GM18951 (cell line): ENCODE measurements around the gene ITPR1.

Experiments used
- POLR2A ChIP-seq: IDR thresholded peaks from 4 replicates; pipeline ENCODE4 v1.6.1; 2011; ENCODE audit warnings: mild to moderate bottlenecking; ENCODE audit not compliant: insufficient read length, insufficient read depth; ENCODE audit errors: extremely low read depth
- in situ Hi-C: fragments of 300-500 bp; cut with MboI; formaldehyde crosslinking; loops from one replicate; pipeline ENCODE4 v1.12.0; 2022; ENCODE audit warnings: low sequenced_read_pairs, mixed read lengths, inconsistent platforms; ENCODE audit not compliant: unreplicated experiment

The ITPR1 gene

DNA sequence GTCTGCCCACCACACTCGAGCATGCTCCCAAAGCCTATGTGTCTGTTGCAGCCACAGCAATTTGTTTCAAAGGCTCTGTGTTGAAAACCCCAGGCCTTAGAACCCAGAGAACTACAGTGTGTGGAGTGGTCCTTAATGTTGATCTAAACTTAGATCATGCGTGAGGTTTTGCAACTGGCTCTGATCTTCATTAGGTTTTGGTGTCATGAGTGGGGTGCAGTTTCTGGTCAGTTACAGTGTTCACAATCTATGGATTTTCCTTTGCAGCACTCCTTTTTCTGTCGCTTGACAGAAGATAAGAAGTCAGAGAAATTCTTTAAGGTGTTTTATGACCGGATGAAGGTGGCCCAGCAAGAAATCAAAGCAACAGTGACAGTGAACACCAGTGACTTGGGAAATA is 273.1 kb downstream of the ITPR1 start:
- in situ Hi-C loops: no loop called here
- no peak for TF ChIP-seq POLR2A

DNA sequence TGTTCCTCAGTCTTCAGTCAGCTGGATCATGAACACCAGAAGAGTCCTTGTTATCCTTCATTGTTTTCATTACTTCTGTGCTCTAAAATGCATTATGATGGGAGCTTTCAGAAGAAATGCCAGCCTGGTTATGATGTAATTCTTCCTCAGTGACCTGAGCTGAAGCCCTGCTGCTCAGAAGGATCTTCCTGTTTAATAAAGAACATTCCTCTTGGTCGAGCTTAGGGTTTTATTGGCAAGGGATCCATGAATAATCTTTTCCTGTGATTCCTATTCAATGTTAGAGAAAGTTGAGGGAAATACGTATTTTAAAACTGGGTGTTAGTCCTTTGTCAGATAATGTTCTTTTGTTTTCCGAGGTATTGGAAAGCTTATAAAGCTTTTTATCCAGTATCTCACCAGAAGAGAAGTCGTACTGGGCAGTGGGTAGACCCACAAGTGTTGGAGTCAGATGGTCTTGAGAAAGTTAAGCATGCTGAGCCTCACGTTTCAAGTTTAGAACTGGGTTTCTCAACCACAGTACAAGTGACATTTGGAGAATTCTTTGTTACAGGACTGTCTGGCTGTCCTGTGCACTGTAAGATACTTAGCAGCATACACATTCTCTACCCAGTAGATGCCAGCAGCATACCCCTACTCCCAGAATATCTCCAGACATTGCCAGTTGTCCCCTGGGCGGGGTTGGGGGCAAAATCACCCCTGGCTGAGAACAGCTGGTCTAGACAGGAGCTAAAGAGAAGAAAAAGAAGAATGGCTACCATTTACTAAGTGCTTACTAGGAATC is 273.8 kb downstream of the ITPR1 start:
- in situ Hi-C loops: no loop called here
- TF ChIP-seq POLR2A: no peak

DNA sequence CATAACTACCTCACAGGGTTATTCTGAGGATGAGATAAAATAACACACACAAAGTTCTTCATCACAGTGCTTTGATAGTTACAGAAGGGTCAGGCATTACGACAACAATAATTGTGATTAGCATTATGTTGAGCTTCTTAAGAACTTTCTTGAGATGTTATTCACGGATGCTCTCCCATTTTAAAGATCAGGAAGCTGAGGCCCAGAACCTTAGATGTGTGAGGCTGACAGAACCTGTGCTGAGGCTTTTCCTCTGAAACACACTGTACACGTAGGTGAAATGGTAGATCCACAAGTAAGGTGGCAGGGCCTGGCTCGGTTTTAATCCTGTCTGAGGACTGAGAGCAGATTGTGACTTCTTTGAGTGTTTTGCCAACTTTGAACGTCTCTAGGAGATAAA is 274.9 kb downstream of the ITPR1 start:
- in situ Hi-C loops: no loop called here
- no peak for TF ChIP-seq POLR2A

DNA sequence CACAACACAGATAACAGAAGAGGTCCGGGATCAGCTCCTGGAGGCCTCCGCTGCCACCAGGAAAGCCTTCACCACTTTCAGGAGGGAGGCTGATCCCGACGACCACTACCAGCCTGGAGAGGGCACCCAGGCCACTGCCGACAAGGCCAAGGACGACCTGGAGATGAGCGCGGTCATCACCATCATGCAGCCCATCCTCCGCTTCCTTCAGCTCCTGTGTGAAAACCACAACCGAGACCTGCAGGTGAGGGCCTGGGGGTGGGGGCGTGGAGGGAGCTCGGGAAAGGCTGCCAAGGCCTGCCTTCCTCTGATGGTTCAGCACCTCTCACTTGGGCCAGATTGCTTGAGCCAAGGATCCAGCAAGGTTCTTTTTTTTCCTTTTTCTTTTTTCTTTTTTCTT is 275.4 kb downstream of the ITPR1 start:
- no peak for TF ChIP-seq POLR2A
- in situ Hi-C loops: no loop called here

DNA sequence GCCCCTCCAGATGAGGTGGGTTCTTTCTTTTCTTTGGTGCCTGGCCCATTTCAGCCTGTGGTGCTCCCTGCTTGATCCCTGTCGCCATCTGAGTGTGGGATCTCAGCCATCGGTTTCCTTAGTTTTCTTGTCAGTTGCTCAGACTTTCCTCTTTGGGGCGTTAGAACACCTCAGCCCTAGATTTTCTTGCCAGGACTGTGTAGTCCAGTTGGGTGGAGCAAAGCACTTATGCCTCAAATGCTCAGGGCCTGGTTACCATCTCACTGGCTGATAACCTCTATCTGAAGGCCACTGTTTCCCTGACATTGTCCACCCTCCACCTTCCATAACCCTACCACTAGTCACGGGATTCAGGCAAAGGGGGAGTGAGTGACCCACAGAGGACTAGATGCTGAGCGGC is 277.4 kb downstream of the ITPR1 start:
- TF ChIP-seq POLR2A: no peak
- in situ Hi-C loops: no loop called here

DNA sequence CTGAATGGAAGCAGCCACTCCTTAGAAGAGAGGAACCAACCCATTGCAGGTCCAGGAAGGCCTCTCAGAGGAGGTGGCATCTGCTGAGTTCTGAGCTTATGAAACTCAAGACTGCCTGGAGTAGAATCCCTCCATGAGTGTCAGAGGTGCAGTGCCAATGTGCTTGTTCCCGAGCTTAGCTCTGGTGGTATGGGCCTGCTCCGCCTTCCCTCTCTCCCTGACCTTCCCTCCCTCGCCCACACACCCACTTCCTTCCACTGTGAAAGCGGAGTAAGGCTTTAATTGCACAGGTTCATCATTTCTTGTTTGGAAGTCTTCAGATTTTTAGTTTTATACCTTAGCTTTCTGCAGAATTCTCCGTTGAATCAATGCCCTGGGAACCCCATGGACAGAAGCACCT is 278.1 kb downstream of the ITPR1 start:
- TF ChIP-seq POLR2A: no peak
- in situ Hi-C loops: no loop called here

DNA sequence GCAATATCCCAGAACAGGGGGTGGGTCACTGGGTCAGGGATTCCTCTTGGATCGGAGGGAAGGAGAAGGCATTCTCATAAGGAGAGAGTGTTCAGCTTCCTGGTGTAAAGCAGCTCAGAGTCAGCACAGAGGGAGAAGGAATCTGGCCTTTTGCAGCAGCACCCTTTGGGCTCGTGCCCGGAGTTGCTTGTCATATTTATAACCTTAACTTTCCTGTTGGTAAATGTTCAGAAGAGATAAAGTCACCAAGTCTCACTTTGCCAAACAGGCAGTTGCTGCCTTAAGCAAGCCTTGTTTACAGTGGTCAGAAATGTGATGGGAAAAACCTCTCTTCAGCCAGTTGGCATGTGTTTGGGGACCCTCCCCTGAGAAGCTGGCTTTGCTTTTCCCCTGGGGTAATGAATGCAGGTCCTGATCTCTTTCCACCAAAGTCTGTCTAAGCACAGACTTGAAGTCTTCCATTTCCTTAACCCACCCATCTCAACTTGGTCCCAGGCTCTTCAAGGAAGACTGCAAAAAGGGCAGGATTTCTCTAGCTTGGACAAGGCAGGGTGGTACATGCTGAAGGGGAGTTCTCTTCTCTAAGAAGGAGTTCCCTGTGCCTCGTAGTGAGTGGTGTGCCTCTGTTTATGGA is 279.1 kb downstream of the ITPR1 start:
- in situ Hi-C loops: no loop called here

DNA sequence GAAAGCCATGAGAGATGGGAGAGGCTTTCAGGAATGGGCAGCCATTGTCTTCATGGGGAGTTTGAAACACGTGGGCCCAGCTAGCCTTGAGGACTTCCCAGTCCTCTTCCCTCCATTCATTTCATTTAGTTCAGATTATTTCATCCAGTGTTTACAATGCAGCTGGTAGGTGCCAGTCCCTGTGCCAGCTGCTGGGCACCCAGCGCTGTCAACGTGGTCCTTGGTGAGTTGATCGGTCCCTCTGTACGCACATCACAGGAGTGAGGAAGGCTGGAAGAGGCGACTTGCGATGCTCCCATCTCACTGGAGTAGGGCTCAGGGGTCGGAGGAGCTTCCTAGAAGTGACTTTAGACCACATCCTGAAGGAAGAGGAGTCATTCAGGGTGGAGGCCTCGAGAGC is 279.7 kb downstream of the ITPR1 start:
- in situ Hi-C loops: no loop called here
- TF ChIP-seq POLR2A: no peak

More for the DNA sequence above, 279.1 kb downstream of the ITPR1 start:
- TF ChIP-seq POLR2A: no peak

DNA sequence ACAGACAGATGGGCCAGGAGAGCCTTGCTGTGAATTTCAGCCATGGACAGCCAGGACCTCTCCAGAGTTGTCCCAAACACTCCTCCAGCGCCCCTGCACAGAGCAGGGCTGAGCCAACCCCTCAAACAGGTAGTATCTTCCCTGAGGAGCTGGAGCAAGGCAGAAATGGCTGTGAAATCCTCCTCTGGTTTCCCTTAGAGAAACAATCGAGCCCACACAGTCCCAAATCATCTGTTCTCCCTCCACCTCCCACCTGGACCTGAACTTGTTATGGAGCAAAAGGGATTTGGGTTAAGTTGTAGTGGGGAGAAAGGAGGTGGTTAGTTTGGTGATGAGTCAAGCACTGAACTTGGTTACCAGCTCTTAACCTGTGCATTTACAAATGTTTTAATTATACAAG is 280.4 kb downstream of the ITPR1 start:
- no peak for TF ChIP-seq POLR2A
- in situ Hi-C loops: no loop called here

DNA sequence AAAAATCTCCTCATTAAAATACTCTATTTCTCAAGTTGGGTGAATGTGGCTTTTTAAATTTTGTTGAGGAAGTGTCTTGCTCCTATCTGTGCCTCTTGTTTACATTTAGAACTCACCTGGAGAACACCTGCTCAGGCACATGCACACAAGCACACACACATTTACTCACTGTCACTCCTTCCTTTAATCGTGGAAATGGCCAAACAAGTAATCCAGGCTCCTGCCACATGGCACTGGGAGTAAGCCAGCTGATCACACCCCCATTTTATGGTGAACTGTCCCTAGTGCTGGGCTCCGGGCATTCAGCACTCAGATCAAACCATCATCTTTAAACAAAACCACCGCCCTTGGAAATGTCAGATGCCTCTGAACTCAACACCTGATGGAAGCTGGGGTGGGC is 281.4 kb downstream of the ITPR1 start:
- in situ Hi-C loops: no loop called here
- TF ChIP-seq POLR2A: no peak

DNA sequence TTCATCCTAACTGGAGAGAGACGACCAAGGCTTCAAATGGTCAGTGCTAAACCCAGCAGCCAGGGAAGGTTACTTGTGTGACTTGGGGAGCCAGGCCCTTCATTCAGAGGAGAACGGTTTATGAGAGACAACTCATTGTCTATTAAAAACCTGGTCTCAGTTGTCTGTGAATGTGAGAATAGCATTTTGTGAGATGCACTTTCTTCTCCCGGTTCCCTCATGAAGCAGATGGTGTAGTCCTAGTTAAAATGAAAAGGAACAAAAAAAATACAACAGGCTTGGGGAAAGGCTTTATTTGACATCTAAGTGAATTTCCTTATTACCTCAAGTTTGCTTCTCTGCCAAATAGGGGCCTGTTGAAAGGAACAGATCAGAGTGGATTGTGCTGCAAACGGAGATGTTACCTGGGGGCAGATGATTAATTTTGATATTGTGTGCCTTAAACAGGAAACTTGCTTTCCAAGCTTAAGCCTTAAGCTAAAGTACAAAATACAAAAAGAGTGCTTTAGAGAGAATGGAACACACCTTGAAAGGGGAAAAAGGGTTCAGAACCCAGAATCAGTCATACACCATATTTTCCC is 283.3 kb downstream of the ITPR1 start:
- TF ChIP-seq POLR2A: no peak
- in situ Hi-C loops: no loop called here

DNA sequence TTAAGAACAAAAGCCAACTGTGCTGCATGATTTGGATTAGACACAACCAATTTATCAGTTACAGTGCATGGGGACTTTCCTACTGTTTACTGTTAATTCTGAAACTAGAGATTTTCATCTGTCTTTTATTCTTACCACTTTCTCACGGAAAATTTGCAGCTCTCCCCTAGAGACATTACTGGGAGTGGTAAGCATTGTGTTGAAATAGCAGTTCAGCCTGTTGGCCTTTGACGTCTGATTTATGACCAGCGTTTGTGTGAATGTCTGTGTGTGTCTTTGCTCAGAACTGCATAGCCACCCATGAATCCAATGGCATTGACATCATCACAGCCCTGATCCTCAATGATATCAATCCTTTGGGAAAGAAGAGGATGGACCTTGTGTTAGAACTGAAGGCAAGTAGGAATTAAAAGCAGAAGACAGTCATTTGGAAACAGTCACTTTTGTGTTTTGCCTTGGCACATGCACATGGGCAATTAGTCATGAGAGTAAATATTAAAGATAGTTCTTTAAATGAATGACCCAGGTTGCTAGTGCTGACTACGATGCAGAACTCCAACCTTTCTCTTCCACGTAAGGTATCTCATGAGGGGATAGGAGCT is 283.9 kb downstream of the ITPR1 start:
- in situ Hi-C loops: no loop called here
- no peak for TF ChIP-seq POLR2A

DNA sequence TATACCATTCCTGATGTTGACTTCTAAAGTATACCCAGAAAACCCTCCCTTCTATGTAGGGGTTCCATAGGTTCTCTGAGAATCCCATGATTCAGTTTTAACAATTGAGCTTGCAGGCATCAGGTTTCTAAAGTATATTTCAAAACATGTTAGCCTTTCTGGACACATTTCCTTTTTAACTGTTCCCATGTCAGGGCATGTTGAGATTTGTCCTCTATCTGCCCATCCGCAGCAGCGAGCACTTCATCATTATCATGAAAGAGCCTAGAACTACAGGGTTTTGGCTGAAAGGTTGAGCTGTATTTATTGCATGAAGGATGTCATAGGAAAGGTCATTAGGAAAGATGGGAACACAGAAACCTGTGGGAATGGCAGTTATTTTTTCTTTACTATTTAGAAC is 285.0 kb downstream of the ITPR1 start:
- no peak for TF ChIP-seq POLR2A
- in situ Hi-C loops: no loop called here
